GM18873 (cell line): Measurements from ENCODE around the gene LENG9.
"Not testable (repeated sequence)": the region's sequence is repeated elsewhere in the genome, so short reads cannot be mapped to it uniquely, and the experiment has no call there.

Experiments
- ATAC-seq: cut with Tn5 transposase; IDR thresholded peaks from one replicate; pipeline ENCODE4 v1.9.1; 2021; ENCODE audit warnings: mild to moderate bottlenecking, moderate library complexity, moderate number of reproducible peaks; ENCODE audit not compliant: unreplicated experiment, low FRiP score

The LENG9 gene

DNA sequence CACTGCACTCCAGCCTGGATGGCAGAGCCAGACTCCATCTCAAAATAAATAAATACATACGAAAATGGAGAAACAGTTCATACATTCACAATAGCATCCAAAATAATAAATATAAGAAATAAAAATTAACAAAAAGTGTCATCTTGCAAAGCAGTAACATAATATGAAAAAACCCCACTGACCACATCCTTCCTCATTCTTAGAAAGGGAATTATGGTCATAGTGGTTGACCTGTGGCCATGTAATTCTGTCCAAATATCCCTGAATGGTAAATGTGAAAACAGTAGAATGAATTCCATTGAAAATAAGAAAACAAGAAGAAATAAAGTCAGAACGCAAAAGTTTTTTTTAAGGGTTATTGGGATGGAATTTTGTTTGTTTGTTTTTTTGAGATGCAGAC is 16.5 kb upstream of the LENG9 start:
- no peak for ATAC-seq

DNA sequence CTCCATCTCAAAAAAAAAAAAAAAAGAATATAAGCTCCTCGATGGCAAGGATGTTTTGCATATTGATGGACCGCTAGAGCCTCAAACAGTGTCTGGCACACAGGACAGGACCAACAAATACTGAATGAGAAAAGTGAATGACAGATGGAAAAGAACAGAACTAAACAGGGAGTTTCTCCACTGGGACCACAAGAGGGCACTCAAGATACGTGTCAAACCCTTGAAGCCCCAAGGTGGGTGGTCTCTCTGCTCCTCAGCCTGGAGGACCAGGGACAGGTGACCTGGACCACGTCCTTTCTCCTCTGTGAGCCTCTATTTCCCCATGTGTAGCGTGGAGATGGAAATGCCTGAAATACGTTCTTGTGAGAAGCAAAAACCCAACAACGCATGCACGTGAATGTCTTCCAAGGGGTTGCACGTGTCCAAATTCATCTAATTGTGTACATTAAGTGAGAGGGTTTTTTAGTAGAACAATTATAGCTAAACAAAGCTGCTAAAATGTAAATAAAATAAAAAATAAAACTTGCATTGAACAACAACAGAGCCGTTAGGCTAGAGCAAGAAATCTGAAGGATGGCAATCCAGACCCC is 15.2 kb upstream of the LENG9 start:
- no peak for ATAC-seq

DNA sequence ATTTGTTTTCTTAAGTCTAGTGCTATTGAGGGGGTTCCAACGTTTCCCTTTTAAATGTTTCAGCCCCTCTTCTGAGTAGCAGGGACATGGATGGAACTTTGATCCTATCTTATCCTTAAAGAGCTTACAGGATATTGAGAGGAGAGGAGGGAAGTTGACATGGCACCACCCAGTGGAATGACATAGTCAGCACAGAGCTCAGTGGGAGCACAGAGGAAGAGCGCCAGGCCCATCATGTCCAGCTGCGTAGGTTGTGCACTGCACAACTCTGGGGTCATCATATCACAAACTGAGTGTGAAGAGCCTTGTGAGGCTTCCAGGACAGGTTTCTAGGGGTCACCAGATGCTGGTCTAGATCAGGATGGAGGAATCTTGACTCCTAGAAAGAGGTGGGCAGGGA is 14.1 kb upstream of the LENG9 start:
- ATAC-seq = no peak

DNA sequence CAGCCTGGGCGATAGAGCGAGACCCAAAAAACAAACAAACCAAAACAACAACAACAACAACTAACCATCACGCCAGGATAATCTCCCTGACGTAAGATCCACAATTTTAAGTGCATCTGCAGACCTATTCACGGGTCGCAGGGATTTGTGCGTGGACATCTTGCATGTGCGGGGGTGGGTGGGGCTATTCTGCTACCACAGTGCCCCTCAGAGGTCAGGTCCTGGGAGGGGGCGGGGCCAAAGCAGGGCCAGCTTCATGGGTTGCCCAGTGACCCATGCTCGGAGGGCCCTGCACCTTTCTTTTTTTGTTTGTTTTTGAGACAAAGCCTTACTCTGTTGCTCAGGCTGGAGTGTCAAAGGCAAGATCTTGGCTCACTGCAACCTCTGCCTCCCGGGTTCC is 12.1 kb upstream of the LENG9 start:
- no peak for ATAC-seq

DNA sequence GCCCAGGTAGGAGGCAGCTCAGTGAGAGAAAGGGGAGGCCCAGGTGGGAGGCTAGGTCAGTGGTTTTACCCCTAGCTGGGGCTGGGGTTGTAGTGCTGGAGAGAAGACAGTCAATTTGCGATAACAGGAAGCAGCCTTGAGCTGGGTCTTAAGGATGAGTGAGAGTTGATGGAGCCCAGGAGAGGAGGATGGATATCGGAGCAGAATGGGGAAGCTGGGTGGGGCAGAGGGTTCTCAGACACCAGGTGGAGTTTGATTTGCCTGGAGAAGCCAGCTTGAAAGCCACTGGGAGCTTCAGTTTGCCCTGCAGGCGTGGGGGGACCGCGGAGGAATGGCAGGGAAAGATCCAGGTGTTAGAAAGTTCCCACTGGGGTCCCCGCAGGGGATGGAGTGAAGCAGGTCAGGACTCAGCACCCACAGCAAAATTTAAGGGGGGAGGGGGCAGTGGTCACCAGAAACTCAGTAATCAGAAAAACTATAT is 10.4 kb upstream of the LENG9 start:
- no peak for ATAC-seq

DNA sequence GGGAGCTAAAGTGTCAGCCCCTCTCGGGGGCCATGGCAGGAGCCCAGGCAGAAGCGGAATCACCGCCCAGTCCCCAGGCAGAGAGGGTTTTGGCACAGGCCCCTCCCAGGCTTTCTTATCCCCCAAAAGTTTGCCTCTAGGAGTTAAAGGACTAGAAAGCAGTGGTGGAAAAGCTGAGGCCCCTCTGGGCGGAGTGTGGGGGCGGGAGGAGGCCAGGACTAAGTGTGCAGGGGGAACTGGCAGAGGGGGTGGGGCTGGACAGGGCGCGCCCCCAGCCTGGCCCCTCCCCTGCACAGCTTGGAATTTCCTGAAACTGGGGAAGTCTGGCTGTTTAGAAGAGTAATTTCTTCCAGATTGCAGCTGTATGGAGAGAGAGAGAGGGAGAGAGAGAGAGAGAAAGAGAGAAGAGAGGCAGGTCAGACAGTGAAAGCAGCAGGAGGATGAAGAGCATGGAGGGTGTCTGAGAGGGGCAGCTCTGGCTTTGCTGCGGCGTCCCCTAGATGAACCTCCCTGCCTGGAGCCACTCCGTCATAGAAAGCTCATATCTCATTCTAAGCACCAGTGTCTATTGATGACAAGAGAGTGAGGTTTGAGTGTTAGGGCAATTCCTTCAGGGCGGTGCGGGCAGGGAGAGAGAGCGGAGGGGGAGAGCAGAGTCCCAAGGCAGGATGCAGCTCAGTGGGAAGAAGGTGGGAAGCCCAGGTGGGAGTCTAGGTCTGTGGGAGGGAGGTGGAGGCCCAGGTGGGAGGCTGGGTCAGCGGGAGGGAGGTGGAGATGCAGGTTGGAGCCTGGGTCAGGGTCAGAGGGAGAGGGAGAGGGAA is 9.7 kb upstream of the LENG9 start, which contains the start of gene CDC42EP5:
TSS of gene CDC42EP5 (minus strand) at position 226 of the 821 bp plus-strand sequence. CDS start 7,749 bp downstream, outside the sequence.
- no peak for ATAC-seq

DNA sequence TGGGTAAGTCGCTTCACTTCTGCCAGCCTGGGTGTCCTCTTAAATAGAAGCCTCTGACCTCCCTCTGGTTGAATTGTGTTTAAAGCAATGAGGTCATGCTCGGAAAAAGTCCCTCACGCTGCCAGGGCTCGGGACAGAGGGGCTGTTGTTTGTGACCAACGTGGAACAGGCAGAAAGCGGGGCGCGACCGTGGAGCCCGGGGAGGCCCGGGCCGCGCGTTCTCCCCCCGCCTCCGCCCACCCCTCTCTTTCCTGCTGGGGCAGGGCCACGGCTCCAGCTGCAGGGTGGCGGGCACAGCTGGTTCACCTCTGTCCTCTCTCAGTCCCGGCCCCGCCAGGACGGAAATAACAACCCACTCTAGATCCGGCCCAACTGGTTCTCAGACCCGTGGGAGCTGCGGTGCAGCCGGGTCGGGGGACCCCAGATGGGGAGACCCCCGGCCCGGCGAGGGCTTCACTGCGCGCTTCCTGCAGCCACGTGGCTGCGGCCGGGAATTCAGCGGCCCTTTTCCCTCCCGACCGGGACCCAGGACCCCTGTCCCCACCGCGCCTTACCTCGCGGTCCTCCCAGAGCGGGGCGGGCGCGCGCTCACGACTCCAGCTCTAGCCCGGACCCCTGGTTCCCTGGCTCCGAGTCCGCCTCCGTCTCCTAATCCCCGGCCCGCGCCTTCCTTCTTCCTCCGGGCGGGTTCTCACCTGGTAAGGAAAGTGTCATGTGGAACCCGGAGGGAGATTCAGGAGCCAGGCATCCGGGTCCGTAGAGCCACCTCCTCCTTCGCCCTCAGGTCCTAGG is 7.6 kb upstream of the LENG9 start:
- ATAC-seq = no peak

DNA sequence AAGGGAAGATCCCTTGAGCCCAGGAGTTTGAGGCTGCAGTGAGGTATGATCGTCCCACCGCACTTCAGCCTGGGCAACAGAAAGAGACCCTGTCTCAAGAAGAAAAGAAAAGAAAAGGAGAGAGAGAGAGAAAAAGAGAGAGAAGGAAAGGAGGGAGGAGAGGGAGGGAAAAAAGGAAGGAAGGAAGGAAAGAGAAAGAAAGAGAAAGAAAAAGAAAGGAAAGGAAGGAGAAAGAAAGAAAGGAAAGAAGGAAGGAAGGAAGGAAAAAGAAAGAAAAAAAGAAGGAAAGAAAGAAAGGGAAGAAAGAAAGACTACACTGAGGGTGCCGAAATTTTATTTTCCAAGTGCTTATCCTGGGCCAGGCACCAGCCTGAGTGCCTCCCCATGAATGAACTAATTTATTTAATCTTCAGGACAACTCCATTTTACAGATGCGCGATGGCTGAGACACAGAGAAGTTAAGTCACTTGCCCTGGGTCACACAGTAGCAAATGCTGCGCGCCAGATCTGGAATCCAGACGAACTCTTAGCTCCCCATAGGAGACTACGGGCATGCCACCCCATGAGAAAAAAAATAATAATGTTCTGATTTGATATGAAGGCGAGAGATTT is 6.8 kb upstream of the LENG9 start:
- ATAC-seq = no peak

DNA sequence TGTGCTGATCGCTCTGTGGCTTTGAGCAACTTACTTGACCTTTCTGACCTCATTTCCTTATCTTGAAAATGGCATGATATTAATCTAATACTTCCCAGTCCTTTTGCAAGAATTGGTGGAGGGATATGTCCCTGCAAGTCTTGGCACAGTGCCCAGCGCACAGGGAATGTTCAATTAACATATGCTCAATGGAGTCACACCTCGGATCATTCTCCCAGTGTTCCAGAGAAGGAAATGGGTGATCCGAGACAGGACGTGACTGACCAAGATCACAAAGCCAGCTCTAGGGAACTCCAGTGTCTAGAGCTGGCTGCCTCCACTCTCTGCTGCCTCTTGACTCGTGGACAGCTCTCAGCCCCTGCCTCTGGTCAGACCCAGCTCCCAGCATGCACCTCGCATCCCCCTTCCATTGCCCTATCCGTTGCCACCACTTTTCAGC is 5.9 kb upstream of the LENG9 start:
- ATAC-seq = no peak

DNA sequence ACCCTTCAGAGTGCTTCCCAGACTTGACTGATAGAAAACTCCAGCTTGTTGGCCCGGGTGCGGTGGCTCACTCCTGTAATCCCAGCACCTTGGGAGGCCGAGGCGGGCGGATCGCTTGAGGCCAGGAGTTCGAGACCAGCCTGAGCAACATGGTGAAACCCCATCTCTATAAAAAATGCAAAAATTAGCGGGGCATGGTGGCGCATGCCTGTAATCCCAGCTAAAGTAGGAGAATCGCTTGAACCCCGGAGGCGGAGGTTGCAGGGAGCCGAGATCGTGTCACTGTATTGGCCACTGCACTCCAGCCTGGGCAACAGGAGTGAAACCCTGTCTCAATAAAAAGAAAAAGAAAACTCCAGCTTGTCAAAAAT is 2.5 kb upstream of the LENG9 start:
- ATAC-seq = not testable (repeated sequence)

DNA sequence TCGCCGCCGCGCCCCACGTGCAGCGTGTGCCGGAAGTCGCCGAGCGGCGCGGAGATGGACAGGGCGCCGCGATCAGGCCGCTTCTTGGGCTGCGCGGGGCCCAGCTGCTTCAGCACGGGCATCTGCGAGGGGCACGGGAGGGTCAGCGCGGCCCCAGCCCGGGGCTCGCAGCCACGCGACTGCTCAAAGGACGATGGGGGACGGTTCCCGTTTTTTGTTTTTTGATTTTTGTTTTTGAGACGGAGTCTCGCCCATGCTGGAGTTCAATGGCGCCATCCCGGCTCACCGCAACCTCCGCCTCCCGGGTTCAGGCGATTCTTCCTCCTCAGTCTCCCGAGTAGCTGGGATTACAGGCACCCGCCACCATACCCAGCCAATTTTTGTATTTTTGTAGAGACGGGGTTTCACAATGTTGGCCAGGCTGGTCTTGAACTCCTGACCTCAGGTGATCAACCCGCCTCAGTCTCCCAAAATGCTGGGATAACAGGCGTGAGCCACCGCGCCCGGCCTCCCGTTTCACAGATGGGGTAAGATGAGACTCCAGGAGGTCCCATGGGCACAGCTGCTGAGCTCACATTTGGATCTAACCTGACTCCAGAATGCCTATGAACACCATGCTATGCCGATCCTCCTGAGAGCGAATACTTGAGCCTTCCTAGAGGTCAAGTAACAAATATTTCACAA is 2.0 kb upstream of the LENG9 start:
- ATAC-seq = no peak

DNA sequence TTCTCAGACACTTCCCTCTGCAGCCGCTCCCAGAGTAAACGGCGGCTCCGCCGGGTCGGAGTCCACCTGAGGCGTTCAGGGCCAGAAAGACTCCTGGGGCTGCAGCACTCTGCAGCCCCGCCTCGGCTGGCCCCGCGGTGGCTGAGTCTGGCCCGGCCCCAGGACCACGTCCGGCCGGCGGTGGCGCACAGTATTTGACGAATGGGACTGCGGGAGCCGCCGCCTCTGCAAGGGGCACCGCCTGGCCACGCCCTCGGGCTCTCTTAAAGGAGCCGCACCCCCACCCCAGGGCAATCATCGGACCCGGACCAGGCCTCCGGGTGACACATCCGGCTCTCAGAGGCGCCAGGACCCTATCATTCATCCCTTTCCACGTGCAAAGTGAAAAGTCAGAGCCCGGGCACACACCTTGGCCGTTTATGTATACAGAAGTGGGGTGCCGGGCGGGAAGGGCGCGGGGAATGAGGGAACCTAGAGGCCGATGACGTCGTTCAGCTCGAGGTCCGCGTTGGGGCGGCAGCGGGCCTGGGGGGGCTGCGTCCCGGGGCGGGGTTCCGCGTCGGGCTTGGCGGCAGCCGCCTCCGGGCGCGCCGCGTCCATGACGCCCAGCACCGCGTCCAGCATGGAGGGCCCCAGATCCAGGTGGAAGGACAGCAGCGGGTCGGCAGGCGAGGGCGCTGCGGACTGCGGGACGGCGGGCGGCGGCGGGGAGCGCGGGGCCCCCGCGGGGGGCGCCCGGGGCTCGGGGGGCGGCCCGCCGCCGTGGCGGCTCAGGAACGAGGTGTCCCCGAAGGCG is 1.2 kb upstream of the LENG9 start:
- peak; percentile 24 for ATAC-seq

DNA sequence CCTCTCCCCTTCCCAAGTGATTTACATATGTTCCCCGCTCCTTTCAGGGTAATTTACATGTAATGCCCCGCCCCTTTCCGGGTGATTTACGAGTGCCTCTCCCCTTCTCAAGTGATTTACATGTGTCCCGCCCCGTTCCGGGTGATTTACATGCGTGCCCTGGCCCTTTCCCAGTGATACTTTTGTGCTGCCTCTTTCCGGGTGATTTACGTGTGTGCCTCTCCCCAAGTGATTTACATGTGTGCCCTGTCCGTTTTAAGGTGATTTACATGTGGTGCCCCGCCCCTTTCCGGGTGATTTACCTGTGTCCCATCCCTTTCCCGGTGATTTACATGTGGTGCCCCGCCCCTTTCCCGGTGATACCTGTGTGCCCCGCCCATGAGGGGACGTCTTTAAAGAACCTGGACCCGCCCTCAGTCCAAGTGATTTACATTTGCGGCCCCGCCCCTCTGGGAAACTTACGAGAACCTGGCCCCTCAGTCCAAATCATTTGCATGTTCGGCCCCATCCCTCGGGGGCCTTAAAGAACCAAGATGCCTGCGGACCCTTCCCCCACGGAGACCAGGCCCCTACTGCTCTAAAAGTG is 559 bp upstream of the LENG9 start:
- ATAC-seq = peak; percentile 45

DNA sequence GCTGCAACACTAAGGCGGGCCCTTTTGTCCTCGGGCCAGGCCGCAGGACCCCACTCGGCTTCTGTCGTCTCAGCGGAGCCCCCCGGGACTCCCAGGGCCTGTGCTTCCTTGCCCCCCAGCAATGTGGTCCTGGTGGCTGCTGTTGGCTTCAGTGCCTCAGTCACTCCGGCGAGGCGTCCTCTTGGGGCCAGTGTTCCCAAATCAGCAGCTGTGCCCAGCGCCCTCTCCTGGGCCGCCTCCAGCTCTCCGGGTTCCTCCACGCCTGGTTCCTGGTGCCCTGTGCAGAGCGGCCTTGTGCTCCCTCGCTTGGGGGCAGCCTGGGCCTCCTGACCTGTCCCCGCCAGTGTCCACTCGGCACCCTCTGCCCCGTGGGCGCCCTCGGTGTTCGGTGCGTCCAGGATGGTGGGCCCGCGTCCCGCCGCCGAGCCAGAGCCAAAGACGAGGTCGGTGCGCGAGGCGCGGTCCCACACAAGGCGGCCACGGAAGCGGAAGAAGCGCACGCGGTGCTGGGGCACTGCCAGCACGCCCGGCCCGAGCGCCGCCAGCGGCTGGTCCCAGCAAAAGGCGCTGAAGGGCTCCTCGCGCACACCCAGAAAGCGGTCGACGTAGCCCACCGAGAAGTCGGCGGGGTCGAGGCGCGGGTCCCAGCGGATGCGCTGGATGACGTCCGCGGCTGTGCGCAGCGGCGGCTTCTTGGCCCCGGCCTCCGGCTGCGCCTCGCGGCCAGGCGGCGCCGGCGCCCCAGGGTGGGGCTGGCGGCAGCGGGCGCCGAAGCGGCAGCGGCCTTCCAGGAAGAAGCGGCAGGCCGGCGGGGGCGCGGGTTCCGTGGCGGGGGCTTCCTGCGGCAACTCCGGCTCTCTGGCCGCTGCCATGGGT is 685 bp downstream of the LENG9 start:
- peak; percentile 12 for ATAC-seq

DNA sequence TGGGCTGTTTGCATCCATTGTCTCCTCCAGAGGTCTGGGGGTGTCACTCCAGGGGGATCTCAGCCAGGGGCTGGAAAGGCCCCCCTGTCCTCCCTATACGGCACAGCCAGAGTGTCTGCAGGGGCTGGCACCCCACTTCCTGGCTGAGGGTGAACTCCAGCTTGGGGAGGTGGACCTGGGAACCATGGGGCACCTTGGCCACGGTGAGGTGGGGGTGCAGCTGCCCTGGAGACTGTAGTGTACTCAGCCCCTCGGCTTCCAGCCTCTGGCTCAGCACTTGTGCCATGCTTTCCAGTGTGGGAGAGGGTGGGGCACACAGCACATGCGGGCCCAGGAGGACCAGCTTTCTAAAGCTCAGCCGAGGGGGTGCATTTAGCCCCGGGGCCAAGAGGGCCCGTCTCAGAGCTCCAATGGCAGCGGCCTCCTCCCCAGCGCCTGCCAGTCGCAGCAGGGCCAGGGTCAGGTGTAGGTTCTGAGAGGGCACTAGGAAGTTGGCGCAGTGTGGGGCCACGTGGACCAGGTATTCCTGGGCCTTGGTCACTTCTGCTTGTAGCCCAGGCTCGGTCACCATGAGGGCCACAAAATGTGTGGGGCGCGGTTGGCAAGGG is 1.4 kb downstream of the LENG9 start:
- ATAC-seq = no peak

DNA sequence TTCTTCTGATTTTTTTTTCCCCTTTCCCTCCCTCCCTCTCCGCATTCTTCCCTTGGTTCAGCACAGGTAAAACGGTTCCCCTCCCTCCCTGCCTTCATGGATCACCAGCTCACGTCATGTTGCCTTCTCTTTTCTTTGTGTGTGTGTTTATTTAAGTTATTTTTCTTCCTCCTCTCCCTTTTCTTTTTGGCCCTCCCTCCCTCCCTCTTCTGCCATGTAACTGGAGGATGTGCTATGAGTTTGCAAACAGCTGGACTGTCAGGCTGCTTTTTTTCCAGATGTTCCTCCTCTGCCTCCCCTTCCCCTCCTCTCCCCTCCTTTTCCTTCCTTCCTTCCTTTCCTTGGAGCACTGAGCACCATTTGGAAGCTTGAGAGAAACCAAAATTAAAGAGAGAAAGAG is 2.0 kb downstream of the LENG9 start:
- ATAC-seq = no peak

DNA sequence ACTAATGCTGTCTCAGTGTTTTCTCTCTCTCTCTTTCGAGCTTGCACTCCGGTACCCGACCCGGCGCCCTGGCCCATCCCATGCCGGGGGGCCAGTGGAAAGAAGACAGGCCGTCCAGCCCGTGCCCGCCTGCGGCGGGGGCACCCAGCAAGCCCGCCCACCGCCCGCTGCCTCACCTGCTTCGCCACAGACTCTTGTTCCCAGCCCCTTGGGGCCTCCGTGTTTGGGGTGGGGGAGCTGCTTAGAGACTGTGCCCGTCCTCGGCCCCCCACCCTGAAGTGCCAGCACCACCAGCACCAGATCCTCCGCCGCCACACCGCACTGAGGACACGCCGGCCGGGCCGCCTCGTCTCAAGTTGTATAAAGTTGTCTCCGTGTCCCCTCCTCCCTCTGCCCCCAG is 2.4 kb downstream of the LENG9 start:
- ATAC-seq = no peak
